ENCODE data around the gene ABCA3.

GRCh38 chr16:2237102-2237482 lies 103.4 kb downstream of the ABCA3 start:
- TF ChIP-seq, protein P1, sequence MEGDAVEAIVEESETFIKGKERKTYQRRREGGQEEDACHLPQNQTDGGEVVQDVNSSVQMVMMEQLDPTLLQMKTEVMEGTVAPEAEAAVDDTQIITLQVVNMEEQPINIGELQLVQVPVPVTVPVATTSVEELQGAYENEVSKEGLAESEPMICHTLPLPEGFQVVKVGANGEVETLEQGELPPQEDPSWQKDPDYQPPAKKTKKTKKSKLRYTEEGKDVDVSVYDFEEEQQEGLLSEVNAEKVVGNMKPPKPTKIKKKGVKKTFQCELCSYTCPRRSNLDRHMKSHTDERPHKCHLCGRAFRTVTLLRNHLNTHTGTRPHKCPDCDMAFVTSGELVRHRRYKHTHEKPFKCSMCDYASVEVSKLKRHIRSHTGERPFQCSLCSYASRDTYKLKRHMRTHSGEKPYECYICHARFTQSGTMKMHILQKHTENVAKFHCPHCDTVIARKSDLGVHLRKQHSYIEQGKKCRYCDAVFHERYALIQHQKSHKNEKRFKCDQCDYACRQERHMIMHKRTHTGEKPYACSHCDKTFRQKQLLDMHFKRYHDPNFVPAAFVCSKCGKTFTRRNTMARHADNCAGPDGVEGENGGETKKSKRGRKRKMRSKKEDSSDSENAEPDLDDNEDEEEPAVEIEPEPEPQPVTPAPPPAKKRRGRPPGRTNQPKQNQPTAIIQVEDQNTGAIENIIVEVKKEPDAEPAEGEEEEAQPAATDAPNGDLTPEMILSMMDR (IDR thresholded peaks at IDR 0.05; ENCODE audit: low read length) = no peak
- no peak for TF ChIP-seq EZH2 (IDR thresholded peaks at IDR 0.05; ENCODE audit: borderline replicate concordance, low read length)

All from OCI-LY1 (cell line).